ENCODE data around the gene SPATA2L.

DNA sequence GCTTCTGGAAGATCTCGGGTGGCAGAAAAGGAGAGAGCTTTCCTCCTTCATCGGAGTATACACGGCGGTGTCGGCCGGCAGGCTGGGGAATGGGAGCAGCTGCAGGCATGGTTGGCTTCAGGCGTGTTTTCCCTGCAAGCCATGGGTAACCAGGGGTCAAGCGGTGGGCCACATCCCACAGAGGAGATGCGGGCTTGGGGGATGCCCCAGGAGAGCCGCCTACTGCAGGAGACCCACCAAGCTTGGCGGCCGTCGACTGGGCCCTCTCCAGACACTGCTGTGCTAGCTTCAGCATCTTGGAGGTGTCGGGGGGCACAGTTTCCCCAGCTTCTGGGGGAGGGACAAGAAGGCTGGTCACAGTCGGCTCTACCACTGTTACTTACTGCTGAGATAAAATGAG is 15.0 kb upstream of the SPATA2L start:
- TF ChIP-seq, protein P1, sequence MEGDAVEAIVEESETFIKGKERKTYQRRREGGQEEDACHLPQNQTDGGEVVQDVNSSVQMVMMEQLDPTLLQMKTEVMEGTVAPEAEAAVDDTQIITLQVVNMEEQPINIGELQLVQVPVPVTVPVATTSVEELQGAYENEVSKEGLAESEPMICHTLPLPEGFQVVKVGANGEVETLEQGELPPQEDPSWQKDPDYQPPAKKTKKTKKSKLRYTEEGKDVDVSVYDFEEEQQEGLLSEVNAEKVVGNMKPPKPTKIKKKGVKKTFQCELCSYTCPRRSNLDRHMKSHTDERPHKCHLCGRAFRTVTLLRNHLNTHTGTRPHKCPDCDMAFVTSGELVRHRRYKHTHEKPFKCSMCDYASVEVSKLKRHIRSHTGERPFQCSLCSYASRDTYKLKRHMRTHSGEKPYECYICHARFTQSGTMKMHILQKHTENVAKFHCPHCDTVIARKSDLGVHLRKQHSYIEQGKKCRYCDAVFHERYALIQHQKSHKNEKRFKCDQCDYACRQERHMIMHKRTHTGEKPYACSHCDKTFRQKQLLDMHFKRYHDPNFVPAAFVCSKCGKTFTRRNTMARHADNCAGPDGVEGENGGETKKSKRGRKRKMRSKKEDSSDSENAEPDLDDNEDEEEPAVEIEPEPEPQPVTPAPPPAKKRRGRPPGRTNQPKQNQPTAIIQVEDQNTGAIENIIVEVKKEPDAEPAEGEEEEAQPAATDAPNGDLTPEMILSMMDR (IDR thresholded peaks at IDR 0.05), result no peak
- TF ChIP-seq EZH2 (IDR thresholded peaks at IDR 0.05), result no peak
